Suppressor macrophage treated with lipopolysaccharide for 4 hours (primary cell): ENCODE measurements around the gene CYTH3.
"Not testable (repeated sequence)": the region's sequence is repeated elsewhere in the genome, so short reads cannot be mapped to it uniquely, and the experiment has no call there.

Experiments used
- DNase-seq: peaks from one replicate; pipeline ENCODE4 v3.0.0-alpha.2; 2020

CYTH3 gene

GRCh38 chr7:6163402-6163801 lies 109.0 kb downstream of the CYTH3 start:
- DNase-seq = no peak

- no peak for DNase-seq
Measured at GRCh38 chr7:6162650-6163366, 109.6 kb downstream of the CYTH3 start.

GRCh38 chr7:6162331-6162620 lies 110.1 kb downstream of the CYTH3 start:
- DNase-seq = no peak

- no peak for DNase-seq
Measured at GRCh38 chr7:6161463-6162330, 110.7 kb downstream of the CYTH3 start.

- no peak for DNase-seq
Measured at GRCh38 chr7:6160191-6160623, 112.2 kb downstream of the CYTH3 start.

- no peak for DNase-seq
Measured at GRCh38 chr7:6159524-6160031, 112.8 kb downstream of the CYTH3 start.

GRCh38 chr7:6159097-6159483 lies 113.3 kb downstream of the CYTH3 start:
- no peak for DNase-seq

GRCh38 chr7:6158424-6159096 lies 113.9 kb downstream of the CYTH3 start:
- DNase-seq = no peak

- no peak for DNase-seq
Measured at GRCh38 chr7:6157685-6158423, 114.6 kb downstream of the CYTH3 start.

GRCh38 chr7:6156734-6157133 lies 115.7 kb downstream of the CYTH3 start:
- no peak for DNase-seq

- DNase-seq = no peak
Measured at GRCh38 chr7:6155596-6155995, 116.8 kb downstream of the CYTH3 start.

GRCh38 chr7:6154542-6155404 lies 117.7 kb downstream of the CYTH3 start:
- no peak for DNase-seq

- no peak for DNase-seq
Measured at GRCh38 chr7:6153646-6154541, 118.5 kb downstream of the CYTH3 start.

- DNase-seq = no peak
Measured at GRCh38 chr7:6151994-6152735, 120.3 kb downstream of the CYTH3 start.

GRCh38 chr7:6151527-6151926 lies 120.9 kb downstream of the CYTH3 start:
- not testable (repeated sequence) for DNase-seq

GRCh38 chr7:6149996-6150395 lies 122.4 kb downstream of the CYTH3 start:
- no peak for DNase-seq

GRCh38 chr7:6148724-6149360 lies 123.6 kb downstream of the CYTH3 start:
- DNase-seq = no peak

- no peak for DNase-seq
Measured at GRCh38 chr7:6147627-6148026, 124.8 kb downstream of the CYTH3 start.

- no peak for DNase-seq
Measured at GRCh38 chr7:6146666-6147065, 125.8 kb downstream of the CYTH3 start.

- no peak for DNase-seq
Measured at GRCh38 chr7:6143997-6144396, 128.4 kb downstream of the CYTH3 start.
